HepG2 (cell line): ENCODE results near the gene SLC16A3. TPM values are rescaled to one million over a fixed set of nuclear protein-coding genes. Genes with fewer than 3 reads are reported as not detected.

Source experiments
- DNMT1 ChIP-seq: sonication (generic); formaldehyde crosslinking; IDR thresholded peaks from 2 replicates; pipeline ENCODE4 v1.5.1; 2020; ENCODE audit warnings: mild to moderate bottlenecking, missing genetic modification reagents
- KLF12 ChIP-seq: sonication (generic); formaldehyde crosslinking; IDR thresholded peaks from 2 replicates; pipeline ENCODE4 v1.4.0; 2020; ENCODE audit warnings: missing genetic modification reagents, borderline replicate concordance
- MXD4 ChIP-seq: IDR thresholded peaks from 2 replicates; pipeline ENCODE4 v1.6.1; 2016; ENCODE audit warnings: mild to moderate bottlenecking, missing biosample characterization, missing genetic modification reagents
- POLR2A ChIP-seq, 2 experiments: IDR thresholded peaks; 2 replicates each; pipeline ENCODE4 v1.6.1; 2011; ENCODE audit warnings: low read depth in 2 of 2, low read length in 2 of 2, mild to moderate bottlenecking in 1 of 2, moderate library complexity in 1 of 2; ENCODE audit not compliant: insufficient read depth in 1 of 2
- PPARG ChIP-seq: conservative IDR thresholded peaks from 2 replicates; pipeline ENCODE4 v1.6.1; 2016; ENCODE audit warnings: missing biosample characterization, missing genetic modification reagents
- SAP130 ChIP-seq: IDR thresholded peaks from 2 replicates; pipeline ENCODE4 v1.6.1; 2016; ENCODE audit warnings: low read depth
- TAF15 ChIP-seq: fragments of 200-400 bp; formaldehyde crosslinking; IDR thresholded peaks from one replicate; pipeline ENCODE4 v1.6.1; 2018; ENCODE audit warnings: mild to moderate bottlenecking, low read depth, low read length; ENCODE audit not compliant: poor library complexity, severe bottlenecking
- TBX2 ChIP-seq: sonication (generic); formaldehyde crosslinking; IDR thresholded peaks from 2 replicates; pipeline ENCODE4 v1.5.0; 2020; ENCODE audit warnings: missing genetic modification reagents, mild to moderate bottlenecking, borderline replicate concordance
- TEAD3 ChIP-seq: optimal IDR thresholded peaks from 2 replicates; pipeline ENCODE3; 2016; ENCODE audit warnings: borderline replicate concordance
- ZNF10 ChIP-seq: sonication (generic); formaldehyde crosslinking; IDR thresholded peaks from 2 replicates; pipeline ENCODE4 v1.4.0; 2020; ENCODE audit warnings: mild to moderate bottlenecking, low read depth, missing genetic modification reagents, borderline replicate concordance
- ZNF33B ChIP-seq: sonication (generic); formaldehyde crosslinking; IDR thresholded peaks from 2 replicates; pipeline ENCODE4 v1.5.1; 2020; ENCODE audit warnings: mild to moderate bottlenecking, missing genetic modification reagents
- ZNF34 ChIP-seq: sonication (generic); formaldehyde crosslinking; IDR thresholded peaks from 2 replicates; pipeline ENCODE4 v1.4.0; 2020; ENCODE audit warnings: mild to moderate bottlenecking, missing genetic modification reagents, borderline replicate concordance
- ZSCAN29 ChIP-seq: sonication (generic); formaldehyde crosslinking; conservative IDR thresholded peaks from 2 replicates; pipeline ENCODE4 v1.4.0; 2020; ENCODE audit warnings: mild to moderate bottlenecking, missing genetic modification reagents
- polyA plus RNA-seq, 8 experiments: library from polyadenylated mRNA; depleted of rRNA in 3 of 8; stranded (reverse) in 7 of 8; unstranded in 1 of 8; fragments of >200 nt; fragmentation: Illumina TruSeq in 4 of 8; extraction: Trizol in 4 of 8; gene quantifications; 2 replicates each; pipeline versions ENCODE4 v1.2.1 to v1.2.3, GENCODE V29; 2011 to 2016; ENCODE audit warnings: low read depth in 4 of 8, missing spikeins in 1 of 8, mixed read lengths in 1 of 8; ENCODE audit not compliant: insufficient read depth in 1 of 8
- total RNA-seq, 5 experiments: library from RNA; depleted of rRNA; stranded (reverse); fragments of >200 nt; fragmentation: Illumina TruSeq; extraction: Trizol; gene quantifications; 2 replicates each; pipeline ENCODE4 v1.2.3, GENCODE V29; 2016; ENCODE audit warnings: low read depth in 1 of 5
- TF ChIP-seq, protein P1 (sequence below): sonication (generic); formaldehyde crosslinking; conservative IDR thresholded peaks from 2 replicates; pipeline ENCODE4 v1.4.0; 2020; ENCODE audit warnings: mild to moderate bottlenecking, missing genetic modification reagents, moderate library complexity
- TF ChIP-seq, protein P2 (sequence below): sonication (generic); formaldehyde crosslinking; IDR thresholded peaks from 2 replicates; pipeline ENCODE4 v1.4.0; 2020; ENCODE audit warnings: mild to moderate bottlenecking, missing genetic modification reagents
- TF ChIP-seq, protein P3 (sequence below), 2 experiments: fragments of 450-650 bp in 1 of 2; sonication (generic) in 1 of 2; formaldehyde crosslinking in 1 of 2; IDR thresholded peaks; 2 replicates each; pipeline versions ENCODE4 v1.6.1 to v1.8.0; 2016 to 2022; ENCODE audit warnings: antibody characterized with exemption in 1 of 2, mild to moderate bottlenecking in 1 of 2, missing genetic modification reagents in 1 of 2

Gene SLC16A3
- total and polyA plus RNA-seq, 2 of the 13 experiments (the other 11 are each of a cell fraction or from before 2014, with no cell fraction given) = 242 to 349 TPM

DNA sequence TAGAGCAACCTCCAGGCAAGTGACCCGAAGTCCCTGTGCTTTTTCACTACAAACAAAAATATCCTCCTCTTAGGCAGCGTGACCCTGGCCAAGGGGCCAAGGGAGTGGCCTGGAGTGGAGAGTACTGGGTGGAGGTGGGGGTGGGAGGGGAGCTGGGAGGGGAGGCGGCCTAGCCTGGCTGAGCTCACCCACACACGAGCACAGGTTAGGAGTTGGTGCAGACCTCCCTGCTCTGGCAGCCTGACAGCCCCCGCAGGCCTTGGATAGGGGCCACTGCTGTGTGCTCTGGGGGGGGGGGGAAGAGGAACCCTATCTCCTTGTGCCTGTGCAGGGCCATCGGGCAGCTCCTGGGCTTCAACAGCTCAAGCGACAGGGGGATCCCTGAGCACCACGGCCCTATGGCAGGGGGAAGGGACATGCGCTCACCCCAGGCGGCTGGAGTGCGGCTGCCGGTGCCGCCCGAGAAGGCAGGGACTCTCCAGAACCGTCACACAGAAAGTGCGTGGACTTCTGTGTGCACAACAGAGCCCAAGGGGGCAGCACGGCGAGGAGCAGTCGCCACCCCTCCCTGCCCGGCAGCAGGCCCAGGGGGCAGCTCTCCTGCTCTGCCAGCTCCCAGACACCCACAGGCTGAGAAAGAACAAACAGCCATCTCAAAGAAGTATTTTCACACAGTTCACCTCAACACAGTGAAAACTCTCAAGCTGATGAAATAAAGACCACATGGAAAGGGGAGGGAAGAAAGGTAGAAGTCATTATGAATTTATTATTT, 13.3 kb downstream of the SLC16A3 start (continued):
- no peak for TF ChIP-seq ZNF34
- TF ChIP-seq TEAD3 = no peak
- TF ChIP-seq, protein P1, sequence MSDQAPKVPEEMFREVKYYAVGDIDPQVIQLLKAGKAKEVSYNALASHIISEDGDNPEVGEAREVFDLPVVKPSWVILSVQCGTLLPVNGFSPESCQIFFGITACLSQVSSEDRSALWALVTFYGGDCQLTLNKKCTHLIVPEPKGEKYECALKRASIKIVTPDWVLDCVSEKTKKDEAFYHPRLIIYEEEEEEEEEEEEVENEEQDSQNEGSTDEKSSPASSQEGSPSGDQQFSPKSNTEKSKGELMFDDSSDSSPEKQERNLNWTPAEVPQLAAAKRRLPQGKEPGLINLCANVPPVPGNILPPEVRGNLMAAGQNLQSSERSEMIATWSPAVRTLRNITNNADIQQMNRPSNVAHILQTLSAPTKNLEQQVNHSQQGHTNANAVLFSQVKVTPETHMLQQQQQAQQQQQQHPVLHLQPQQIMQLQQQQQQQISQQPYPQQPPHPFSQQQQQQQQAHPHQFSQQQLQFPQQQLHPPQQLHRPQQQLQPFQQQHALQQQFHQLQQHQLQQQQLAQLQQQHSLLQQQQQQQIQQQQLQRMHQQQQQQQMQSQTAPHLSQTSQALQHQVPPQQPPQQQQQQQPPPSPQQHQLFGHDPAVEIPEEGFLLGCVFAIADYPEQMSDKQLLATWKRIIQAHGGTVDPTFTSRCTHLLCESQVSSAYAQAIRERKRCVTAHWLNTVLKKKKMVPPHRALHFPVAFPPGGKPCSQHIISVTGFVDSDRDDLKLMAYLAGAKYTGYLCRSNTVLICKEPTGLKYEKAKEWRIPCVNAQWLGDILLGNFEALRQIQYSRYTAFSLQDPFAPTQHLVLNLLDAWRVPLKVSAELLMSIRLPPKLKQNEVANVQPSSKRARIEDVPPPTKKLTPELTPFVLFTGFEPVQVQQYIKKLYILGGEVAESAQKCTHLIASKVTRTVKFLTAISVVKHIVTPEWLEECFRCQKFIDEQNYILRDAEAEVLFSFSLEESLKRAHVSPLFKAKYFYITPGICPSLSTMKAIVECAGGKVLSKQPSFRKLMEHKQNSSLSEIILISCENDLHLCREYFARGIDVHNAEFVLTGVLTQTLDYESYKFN = peak; percentile 27; the same call in 1 of the 2 replicates
- TF ChIP-seq PPARG = 0 out of 2 replicates have a peak, but pooled peaks have one; percentile 48
- peak; percentile 26; the same call in 1 of the 2 replicates for TF ChIP-seq MXD4 (CRISPR knock-in tag)
- TF ChIP-seq, protein P2, sequence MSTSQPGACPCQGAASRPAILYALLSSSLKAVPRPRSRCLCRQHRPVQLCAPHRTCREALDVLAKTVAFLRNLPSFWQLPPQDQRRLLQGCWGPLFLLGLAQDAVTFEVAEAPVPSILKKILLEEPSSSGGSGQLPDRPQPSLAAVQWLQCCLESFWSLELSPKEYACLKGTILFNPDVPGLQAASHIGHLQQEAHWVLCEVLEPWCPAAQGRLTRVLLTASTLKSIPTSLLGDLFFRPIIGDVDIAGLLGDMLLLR = peak; percentile 52; the same call in 1 of the 2 replicates
- no peak for TF ChIP-seq ZSCAN29 (CRISPR knock-in tag)
- no peak for TF ChIP-seq DNMT1 (CRISPR knock-in tag)
- no peak for TF ChIP-seq SAP130 (CRISPR knock-in tag)
- TF ChIP-seq TBX2 = no peak
- TF ChIP-seq KLF12 (CRISPR knock-in tag) = no peak
- TF ChIP-seq ZNF33B (CRISPR knock-in tag) = 0 out of 2 replicates have a peak, but pooled peaks have one; percentile 70
- TF ChIP-seq ZNF10 (CRISPR knock-in tag) = no peak
- TF ChIP-seq, protein P3, sequence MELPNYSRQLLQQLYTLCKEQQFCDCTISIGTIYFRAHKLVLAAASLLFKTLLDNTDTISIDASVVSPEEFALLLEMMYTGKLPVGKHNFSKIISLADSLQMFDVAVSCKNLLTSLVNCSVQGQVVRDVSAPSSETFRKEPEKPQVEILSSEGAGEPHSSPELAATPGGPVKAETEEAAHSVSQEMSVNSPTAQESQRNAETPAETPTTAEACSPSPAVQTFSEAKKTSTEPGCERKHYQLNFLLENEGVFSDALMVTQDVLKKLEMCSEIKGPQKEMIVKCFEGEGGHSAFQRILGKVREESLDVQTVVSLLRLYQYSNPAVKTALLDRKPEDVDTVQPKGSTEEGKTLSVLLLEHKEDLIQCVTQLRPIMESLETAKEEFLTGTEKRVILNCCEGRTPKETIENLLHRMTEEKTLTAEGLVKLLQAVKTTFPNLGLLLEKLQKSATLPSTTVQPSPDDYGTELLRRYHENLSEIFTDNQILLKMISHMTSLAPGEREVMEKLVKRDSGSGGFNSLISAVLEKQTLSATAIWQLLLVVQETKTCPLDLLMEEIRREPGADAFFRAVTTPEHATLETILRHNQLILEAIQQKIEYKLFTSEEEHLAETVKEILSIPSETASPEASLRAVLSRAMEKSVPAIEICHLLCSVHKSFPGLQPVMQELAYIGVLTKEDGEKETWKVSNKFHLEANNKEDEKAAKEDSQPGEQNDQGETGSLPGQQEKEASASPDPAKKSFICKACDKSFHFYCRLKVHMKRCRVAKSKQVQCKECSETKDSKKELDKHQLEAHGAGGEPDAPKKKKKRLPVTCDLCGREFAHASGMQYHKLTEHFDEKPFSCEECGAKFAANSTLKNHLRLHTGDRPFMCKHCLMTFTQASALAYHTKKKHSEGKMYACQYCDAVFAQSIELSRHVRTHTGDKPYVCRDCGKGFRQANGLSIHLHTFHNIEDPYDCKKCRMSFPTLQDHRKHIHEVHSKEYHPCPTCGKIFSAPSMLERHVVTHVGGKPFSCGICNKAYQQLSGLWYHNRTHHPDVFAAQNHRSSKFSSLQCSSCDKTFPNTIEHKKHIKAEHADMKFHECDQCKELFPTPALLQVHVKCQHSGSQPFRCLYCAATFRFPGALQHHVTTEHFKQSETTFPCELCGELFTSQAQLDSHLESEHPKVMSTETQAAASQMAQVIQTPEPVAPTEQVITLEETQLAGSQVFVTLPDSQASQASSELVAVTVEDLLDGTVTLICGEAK (IDR thresholded peaks at IDR 0.05) = no peak
- TF ChIP-seq, protein P3 (CRISPR knock-in tag; IDR thresholded peaks at IDR 0.05) = no peak
- no peak for TF ChIP-seq TAF15
- no peak for TF ChIP-seq POLR2A (IDR thresholded peaks at IDR 0.05; ENCODE audit: insufficient read depth in 1 of 2, low read depth in 2 of 2, low read length in 2 of 2)
